Right kidney (tissue), 1 donor: ENCODE measurements around the gene ALPL.
"Not testable (repeated sequence)": the region's sequence is repeated elsewhere in the genome, so short reads cannot be mapped to it uniquely, and the experiment has no call there.

Experiments used
- DNase-seq: peaks from one replicate; pipeline ENCODE4 v3.0.0-alpha.2; 2016

Gene ALPL

GRCh38 chr1:21506804-21507203 is 2.4 kb upstream of the ALPL start:
- no peak for DNase-seq

GRCh38 chr1:21507511-21508270 is 1.5 kb upstream of the ALPL start:
- no peak for DNase-seq

- DNase-seq: peak; percentile 65
These were observed 458 bp upstream of the ALPL start for GRCh38 chr1:21508580-21509350.

GRCh38 chr1:21510113-21510493 is 880 bp downstream of the ALPL start:
- DNase-seq: peak; percentile 48

GRCh38 chr1:21510885-21511578 is 1.8 kb downstream of the ALPL start:
- DNase-seq: no peak

GRCh38 chr1:21511579-21512522 is 2.6 kb downstream of the ALPL start:
- DNase-seq: no peak

- no peak for DNase-seq
These were observed 5.0 kb downstream of the ALPL start for GRCh38 chr1:21514245-21514644.

- no peak for DNase-seq
These were observed 8.0 kb downstream of the ALPL start for GRCh38 chr1:21517161-21517589.

GRCh38 chr1:21517660-21518480 is 8.6 kb downstream of the ALPL start:
- DNase-seq: no peak

GRCh38 chr1:21518774-21519455 is 9.7 kb downstream of the ALPL start:
- DNase-seq: no peak

GRCh38 chr1:21519486-21520070 is 10.4 kb downstream of the ALPL start:
- DNase-seq: not testable (repeated sequence)

GRCh38 chr1:21520899-21521716 is 11.9 kb downstream of the ALPL start:
- no peak for DNase-seq

- DNase-seq: no peak
These were observed 12.5 kb downstream of the ALPL start for GRCh38 chr1:21521717-21522060.

- DNase-seq: no peak
These were observed 13.4 kb downstream of the ALPL start for GRCh38 chr1:21522525-21523038.

- DNase-seq: no peak
These were observed 14.1 kb downstream of the ALPL start for GRCh38 chr1:21523297-21523813.

GRCh38 chr1:21524220-21524619 is 15.0 kb downstream of the ALPL start:
- DNase-seq: no peak

- DNase-seq: no peak
These were observed 15.6 kb downstream of the ALPL start for GRCh38 chr1:21524686-21525339.

- DNase-seq: no peak
These were observed 16.1 kb downstream of the ALPL start for GRCh38 chr1:21525340-21525717.
